H9 (cell line): ENCODE data around the gene CERK. TPM values are rescaled to one million over a fixed set of nuclear protein-coding genes. Genes with fewer than 3 reads are reported as not detected.

Experiments used
- DNase-seq: peaks from one replicate; pipeline ENCODE4 v3.0.0-alpha.2; 2017
- H2AFZ ChIP-seq: one replicate; pipeline ENCODE4 v1.6.1; 2013; ENCODE audit warnings: mild to moderate bottlenecking, low read length, control low read depth, moderate library complexity
- H2AK5ac ChIP-seq: 2 replicates; pipeline ENCODE4 v1.6.1; 2013; ENCODE audit warnings: low read length, control low read depth, mixed read lengths; ENCODE audit not compliant: insufficient read length
- H2BK120ac ChIP-seq: one replicate; pipeline ENCODE4 v1.6.1; 2013; ENCODE audit warnings: low read depth, mild to moderate bottlenecking, low read length, control low read depth, inconsistent platforms; ENCODE audit not compliant: poor library complexity, severe bottlenecking
- H2BK12ac ChIP-seq: 2 replicates; pipeline ENCODE4 v1.6.1; 2013; ENCODE audit warnings: low read length, control low read depth, mixed read lengths, low read depth; ENCODE audit not compliant: insufficient read length
- H2BK15ac ChIP-seq: 2 replicates; pipeline ENCODE4 v1.6.1; 2013; ENCODE audit warnings: low read depth, low read length, control low read depth
- H2BK20ac ChIP-seq: one replicate; pipeline ENCODE4 v1.6.1; 2013; ENCODE audit warnings: low read depth, mild to moderate bottlenecking, low read length, control low read depth, inconsistent platforms; ENCODE audit not compliant: poor library complexity, severe bottlenecking
- H2BK5ac ChIP-seq: 2 replicates; pipeline ENCODE4 v1.6.1; 2013; ENCODE audit warnings: low read length, control low read depth, mixed read lengths; ENCODE audit not compliant: insufficient read length
- H3K14ac ChIP-seq: 2 replicates; pipeline ENCODE4 v1.6.1; 2013; ENCODE audit warnings: low read length, control low read depth; ENCODE audit not compliant: insufficient read depth
- H3K18ac ChIP-seq: 2 replicates; pipeline ENCODE4 v1.6.1; 2013; ENCODE audit warnings: low read depth, mild to moderate bottlenecking, mixed read lengths, low read length, control low read depth; ENCODE audit not compliant: insufficient read length
- H3K23ac ChIP-seq: 2 replicates; pipeline ENCODE4 v1.6.1; 2013; ENCODE audit warnings: low read length, control low read depth, mixed read lengths, low read depth; ENCODE audit not compliant: insufficient read length
- H3K23me2 ChIP-seq: 2 replicates; pipeline ENCODE4 v1.6.1; 2013; ENCODE audit warnings: low read depth, mild to moderate bottlenecking, mixed read lengths, low read length, control low read depth; ENCODE audit not compliant: insufficient read length, poor library complexity, severe bottlenecking
- H3K27ac ChIP-seq: 2 replicates; pipeline ENCODE4 v1.5.1; 2013; ENCODE audit warnings: low read length, control low read depth, mixed read lengths, low read depth; ENCODE audit not compliant: insufficient read length
- H3K27me3 ChIP-seq: 2 replicates; pipeline ENCODE4 v1.6.1; 2013; ENCODE audit warnings: low read length, control low read depth, inconsistent platforms; ENCODE audit not compliant: insufficient read depth
- H3K4ac ChIP-seq: 2 replicates; pipeline ENCODE4 v1.6.1; 2013; ENCODE audit warnings: low read depth, mild to moderate bottlenecking, control low read depth, inconsistent platforms, low read length, moderate library complexity
- H3K4me1 ChIP-seq: 2 replicates; pipeline ENCODE4 v1.6.1; 2013; ENCODE audit warnings: low read length, control low read depth, inconsistent platforms; ENCODE audit not compliant: insufficient read depth
- H3K4me2 ChIP-seq: 2 replicates; pipeline ENCODE4 v1.6.1; 2013; ENCODE audit warnings: low read length, control low read depth, mixed read lengths; ENCODE audit not compliant: insufficient read length, insufficient read depth
- H3K56ac ChIP-seq: 2 replicates; pipeline ENCODE4 v1.6.1; 2013; ENCODE audit warnings: low read depth, mild to moderate bottlenecking, mixed read lengths, low read length, control low read depth; ENCODE audit not compliant: insufficient read length
- H3K79me1 ChIP-seq: 2 replicates; pipeline ENCODE4 v1.6.1; 2013; ENCODE audit warnings: low read depth, mild to moderate bottlenecking, moderate library complexity, low read length, control low read depth, inconsistent platforms; ENCODE audit not compliant: insufficient read depth, poor library complexity, severe bottlenecking
- H3K79me2 ChIP-seq: 2 replicates; pipeline ENCODE4 v1.6.1; 2013; ENCODE audit warnings: low read length, control low read depth, inconsistent platforms; ENCODE audit not compliant: insufficient read depth
- H3K9ac ChIP-seq: 2 replicates; pipeline ENCODE4 v1.6.1; 2013; ENCODE audit warnings: low read length, control low read depth, mixed read lengths; ENCODE audit not compliant: insufficient read length; ENCODE audit errors: extremely low read depth
- H3K9me3 ChIP-seq: one replicate; pipeline ENCODE4 v1.6.1; 2013; ENCODE audit warnings: low read depth, low read length, inconsistent platforms; ENCODE audit not compliant: control insufficient read depth
- H3T11ph ChIP-seq: one replicate; pipeline ENCODE4 v1.6.1; 2013; ENCODE audit warnings: mild to moderate bottlenecking, low read length, control low read depth, inconsistent platforms
- H4K20me1 ChIP-seq: one replicate; pipeline ENCODE4 v1.6.1; 2013; ENCODE audit not compliant: control insufficient read depth, insufficient read length, insufficient read depth
- H4K5ac ChIP-seq: 2 replicates; pipeline ENCODE4 v1.6.1; 2013; ENCODE audit warnings: low read depth, mild to moderate bottlenecking, mixed read lengths, low read length, control low read depth; ENCODE audit not compliant: insufficient read length
- H4K8ac ChIP-seq: replicated peaks from 2 replicates; pipeline ENCODE4 v1.6.1; 2013; ENCODE audit warnings: low read length, control low read depth, mixed read lengths, low read depth; ENCODE audit not compliant: insufficient read length
- H4K91ac ChIP-seq: 2 replicates; pipeline ENCODE4 v1.6.1; 2013; ENCODE audit warnings: low read depth, mild to moderate bottlenecking, moderate library complexity, mixed read lengths, low read length, control low read depth; ENCODE audit not compliant: insufficient read length
- H3K27ac Mint-ChIP-seq, 3 experiments: 2 replicates in 2 of 3; 3 replicates in 1 of 3; pipeline ENCODE4 v1.8.0; 2020 to 2021; ENCODE audit warnings: mixed read lengths in 3 of 3, mild to moderate bottlenecking in 1 of 3, moderate library complexity in 1 of 3
- H3K27me3 Mint-ChIP-seq: 2 replicates; pipeline ENCODE4 v1.8.0; 2021; ENCODE audit warnings: low read depth, mild to moderate bottlenecking, moderate library complexity, mixed read lengths
- H3K36me3 Mint-ChIP-seq, 3 experiments: 2 replicates in 2 of 3; 3 replicates in 1 of 3; pipeline ENCODE4 v1.8.0; 2020 to 2021; ENCODE audit warnings: low read depth in 3 of 3, mixed read lengths in 3 of 3; ENCODE audit not compliant: insufficient read depth in 1 of 3
- H3K4me1 Mint-ChIP-seq, 2 experiments: 2 replicates each; pipeline ENCODE4 v1.8.0; 2020; ENCODE audit warnings: mixed read lengths in 2 of 2
- H3K4me3 Mint-ChIP-seq, 2 experiments: 2 replicates in 1 of 2; 3 replicates in 1 of 2; pipeline ENCODE4 v1.8.0; 2020 to 2021; ENCODE audit warnings: mild to moderate bottlenecking in 2 of 2, mixed read lengths in 2 of 2, moderate library complexity in 1 of 2
- H3K9me3 Mint-ChIP-seq, 2 experiments: 2 replicates in 1 of 2; 3 replicates in 1 of 2; pipeline ENCODE4 v1.8.0; 2020; ENCODE audit warnings: mild to moderate bottlenecking in 2 of 2, mixed read lengths in 2 of 2, moderate library complexity in 1 of 2
- WGBS: extraction: QIAGEN DNeasy Blood & Tissue Kit; methylation state at CpG from one replicate; pipeline ENCODE4 v1.1.7; 2013; ENCODE audit warnings: missing lambda C conversion rate, low lambda C conversion rate, mixed read lengths; ENCODE audit not compliant: insufficient read length; ENCODE audit errors: extremely low coverage; 5-methylcytosine and 5-hydroxymethylcytosine counted together
- total RNA-seq: library from RNA; stranded (reverse); gene quantifications from 2 replicates; pipeline ENCODE4 v1.2.1, GENCODE V29; 2021
- TF ChIP-seq, protein P1 (sequence below): fragments of 200-600 bp; sonication (generic); conservative IDR thresholded peaks from 3 replicates; pipeline ENCODE4 v1.8.0; 2021; ENCODE audit warnings: antibody characterized with exemption, mild to moderate bottlenecking

CERK gene
- total RNA-seq, 1 experiment from 2014 or later = 47.1 TPM

DNA sequence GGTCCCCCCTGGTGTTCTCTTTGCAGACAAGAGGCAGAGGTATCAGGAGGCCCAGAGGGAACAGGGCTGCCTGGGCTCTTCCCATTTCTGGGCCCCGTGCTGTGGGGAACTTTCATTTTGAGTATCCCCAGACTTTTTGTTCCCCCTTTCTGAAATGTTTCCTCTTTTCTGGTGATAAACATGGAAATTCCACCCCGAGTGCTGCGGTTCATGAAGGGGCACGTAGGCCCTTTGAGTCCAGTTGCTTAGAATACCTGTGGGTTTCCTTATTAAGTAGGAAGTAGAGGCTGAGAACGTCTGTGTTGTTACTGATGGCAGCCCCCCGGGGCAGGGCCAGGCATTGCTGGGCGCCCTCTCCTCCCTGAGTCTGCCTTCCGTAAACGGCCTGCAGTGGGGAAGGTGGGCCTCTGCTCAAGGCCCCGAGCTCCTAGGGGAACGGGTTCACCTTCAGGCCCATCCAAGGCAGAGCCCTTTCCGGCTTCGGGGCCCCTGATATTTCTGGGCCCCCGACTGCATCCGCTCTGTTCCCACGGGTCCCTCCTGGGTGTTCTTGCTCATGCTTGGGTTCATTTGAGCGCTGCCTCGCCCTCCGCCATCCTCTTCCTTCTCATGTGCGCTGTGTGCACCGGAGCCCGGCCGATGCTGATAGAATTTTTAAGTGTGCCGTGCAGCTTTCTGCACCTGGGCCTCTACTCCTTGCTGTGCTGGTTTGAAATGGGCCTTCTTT, 36.4 kb upstream of the CERK start:
- Histone ChIP-seq H4K5ac (no peak overlapping the region), H3K9ac (no peak overlapping the region), H3K4me1 (no peaks in the 10 kb centered on the region; the same call in 1 of the 2 replicates), H2AFZ (no peak overlapping the region), H3K4ac (no peak overlapping the region), H2BK15ac (no peak overlapping the region), H2BK5ac (no peak overlapping the region), H4K8ac (no peak overlapping the region), H3K56ac (no peak overlapping the region), H2BK120ac (no peak overlapping the region), H3K79me1 (peaks cover 3% of the 10 kb centered on the region), H4K20me1 (no peaks in the 10 kb centered on the region), H2AK5ac (no peak overlapping the region), H3K9me3 (no peaks in the 10 kb centered on the region), H3T11ph (no peak overlapping the region), H2BK12ac (no peak overlapping the region), H3K79me2 (peaks cover 10% of the 10 kb centered on the region; the same call in 1 of the 2 replicates), H3K27me3 (no peaks in the 10 kb centered on the region), H3K23ac (no peak overlapping the region), H4K91ac (no peak overlapping the region), H3K23me2 (peaks cover 4% of the 10 kb centered on the region), H3K4me2 (no peak overlapping the region), H3K14ac (peak overlapping the region; percentile 75), H2BK20ac (no peak overlapping the region), H3K27ac (no peak overlapping the region), H3K18ac (no peak overlapping the region)
- Mint-ChIP-seq H3K4me3 (peak overlapping the region in 1 of 2 experiments; percentile 9; a peak in 1 of 5 replicates), H3K9me3 (no peaks in the 10 kb centered on the region), H3K4me1 (peaks cover 37 to 43% of the 10 kb centered on the region in 2 experiments), H3K27ac (peak overlapping the region; percentile 34 to 98 (median 67); a peak in 5 of 7 replicates), H3K27me3 (no peaks in the 10 kb centered on the region), H3K36me3 (peaks cover 0 to 4% (median 0%) of the 10 kb centered on the region in 3 experiments; a peak in 1 of 7 replicates)
- DNase-seq = no peak
- no CpG with 5 or more reads among the region's 24 CpGs for WGBS
- TF ChIP-seq, protein P1, sequence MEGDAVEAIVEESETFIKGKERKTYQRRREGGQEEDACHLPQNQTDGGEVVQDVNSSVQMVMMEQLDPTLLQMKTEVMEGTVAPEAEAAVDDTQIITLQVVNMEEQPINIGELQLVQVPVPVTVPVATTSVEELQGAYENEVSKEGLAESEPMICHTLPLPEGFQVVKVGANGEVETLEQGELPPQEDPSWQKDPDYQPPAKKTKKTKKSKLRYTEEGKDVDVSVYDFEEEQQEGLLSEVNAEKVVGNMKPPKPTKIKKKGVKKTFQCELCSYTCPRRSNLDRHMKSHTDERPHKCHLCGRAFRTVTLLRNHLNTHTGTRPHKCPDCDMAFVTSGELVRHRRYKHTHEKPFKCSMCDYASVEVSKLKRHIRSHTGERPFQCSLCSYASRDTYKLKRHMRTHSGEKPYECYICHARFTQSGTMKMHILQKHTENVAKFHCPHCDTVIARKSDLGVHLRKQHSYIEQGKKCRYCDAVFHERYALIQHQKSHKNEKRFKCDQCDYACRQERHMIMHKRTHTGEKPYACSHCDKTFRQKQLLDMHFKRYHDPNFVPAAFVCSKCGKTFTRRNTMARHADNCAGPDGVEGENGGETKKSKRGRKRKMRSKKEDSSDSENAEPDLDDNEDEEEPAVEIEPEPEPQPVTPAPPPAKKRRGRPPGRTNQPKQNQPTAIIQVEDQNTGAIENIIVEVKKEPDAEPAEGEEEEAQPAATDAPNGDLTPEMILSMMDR = no peak
